Activated CD8-positive, alpha-beta memory T cell treated with anti-CD3 and anti-CD28 coated beads, Interleukin-2, amount 50 U/mL, for 1 hour (primary cell): Measurements from ENCODE around the gene HOMER2.

Source experiments
- DNase-seq: peaks from one replicate; pipeline ENCODE4 v3.0.0-alpha.2; 2020; ENCODE audit errors: extremely low read depth

The HOMER2 gene

GRCh38 chr15:82930461-82930860 is 22.1 kb downstream of the HOMER2 start:
- no peak for DNase-seq

- no peak for DNase-seq
These were observed 23.8 kb downstream of the HOMER2 start for GRCh38 chr15:82928711-82929110.

GRCh38 chr15:82923744-82924143 is 28.8 kb downstream of the HOMER2 start:
- no peak for DNase-seq

- no peak for DNase-seq
These were observed 29.8 kb downstream of the HOMER2 start for GRCh38 chr15:82922737-82923136.

GRCh38 chr15:82921939-82922338 is 30.6 kb downstream of the HOMER2 start:
- no peak for DNase-seq

- DNase-seq, result no peak
These were observed 31.3 kb downstream of the HOMER2 start for GRCh38 chr15:82921242-82921641.

GRCh38 chr15:82919231-82919886 is 33.2 kb downstream of the HOMER2 start:
- DNase-seq, result no peak

GRCh38 chr15:82918607-82919230 is 33.8 kb downstream of the HOMER2 start:
- no peak for DNase-seq

- DNase-seq, result no peak
These were observed 34.4 kb downstream of the HOMER2 start for GRCh38 chr15:82918162-82918561.

- no peak for DNase-seq
These were observed 35.3 kb downstream of the HOMER2 start for GRCh38 chr15:82917249-82917648.

GRCh38 chr15:82916161-82916952 is 36.2 kb downstream of the HOMER2 start:
- no peak for DNase-seq

GRCh38 chr15:82914396-82914795 is 38.1 kb downstream of the HOMER2 start:
- DNase-seq, result no peak

GRCh38 chr15:82911458-82911857 is 41.1 kb downstream of the HOMER2 start:
- no peak for DNase-seq

- no peak for DNase-seq
These were observed 41.8 kb downstream of the HOMER2 start for GRCh38 chr15:82910721-82911120.

GRCh38 chr15:82909080-82909815 is 43.3 kb downstream of the HOMER2 start:
- no peak for DNase-seq

- DNase-seq, result no peak
These were observed 45.2 kb downstream of the HOMER2 start for GRCh38 chr15:82907350-82907749.

GRCh38 chr15:82904574-82904973 is 47.9 kb downstream of the HOMER2 start:
- DNase-seq, result no peak

- DNase-seq, result no peak
These were observed 49.0 kb downstream of the HOMER2 start for GRCh38 chr15:82903511-82903910.

- DNase-seq, result no peak
These were observed 51.3 kb downstream of the HOMER2 start for GRCh38 chr15:82901114-82901805.

- DNase-seq, result no peak
These were observed 51.9 kb downstream of the HOMER2 start for GRCh38 chr15:82900511-82901060.

- no peak for DNase-seq
These were observed 53.6 kb downstream of the HOMER2 start for GRCh38 chr15:82898961-82899360.
